A673 (cell line): Measurements from ENCODE around the gene BCAR3. TPM values are rescaled to one million over a fixed set of nuclear protein-coding genes. Genes with fewer than 3 reads are reported as not detected.
A peak's percentile ranks its signal among the peaks of the same experiment; 100 is the strongest.

Experiments used
- Bru-seq: library from RNA; stranded (reverse); fragments of 400-500 nt; gene quantifications from one replicate; lab custom pipeline; 2021; lab: Mats Ljungman, UMichigan
- BruChase-seq, 2 experiments: library from RNA; stranded (reverse); fragments of 400-500 nt; gene quantifications; one replicate each; lab custom pipeline; 2021; lab: Mats Ljungman, UMichigan
- BruUV-seq: library from RNA; stranded (reverse); fragments of 400-500 nt; replicated peaks from 2 replicates; lab custom pipeline; 2021; lab: Mats Ljungman, UMichigan
- CTCF ChIA-PET: fragments of 300-600 bp; sonication (Branson Sonifier 250); formaldehyde crosslinking; loops from one replicate; lab custom pipeline; 2022; ENCODE audit warnings: antibody characterized with exemption; lab: Charles Lee
- POLR2A ChIA-PET: fragments of 300-600 bp; sonication (Branson Sonifier 250); formaldehyde crosslinking; loops from one replicate; lab custom pipeline; 2022; ENCODE audit warnings: antibody characterized with exemption; ENCODE audit not compliant: low non-redundant PET; lab: Charles Lee
- DNase-seq: peaks from one replicate; pipeline ENCODE4 v3.0.0-alpha.2; 2015; ENCODE audit warnings: low spot score
- H3K27ac ChIP-seq: fragments of 200-600 bp; sonication (generic); 2 replicates; pipeline ENCODE4 v1.5.1; 2016; ENCODE audit warnings: mixed run types, low read depth, mild to moderate bottlenecking, mixed read lengths, antibody characterized with exemption, low read length; ENCODE audit not compliant: poor library complexity, severe bottlenecking
- H3K27me3 ChIP-seq: fragments of 200-600 bp; sonication (generic); replicated peaks from 2 replicates; pipeline ENCODE4 v1.6.1; 2017; ENCODE audit warnings: mixed run types, low read depth, mild to moderate bottlenecking, mixed read lengths, antibody characterized with exemption, low read length; ENCODE audit not compliant: insufficient read depth, poor library complexity
- H3K36me3 ChIP-seq: fragments of 200-600 bp; sonication (generic); 2 replicates; pipeline ENCODE4 v1.6.1; 2016; ENCODE audit warnings: mixed run types, mild to moderate bottlenecking, mixed read lengths, antibody characterized with exemption, low read length; ENCODE audit not compliant: insufficient read depth, poor library complexity, severe bottlenecking
- H3K4me1 ChIP-seq: fragments of 200-600 bp; sonication (generic); 2 replicates; pipeline ENCODE4 v1.6.1; 2017; ENCODE audit warnings: mixed run types, mild to moderate bottlenecking, mixed read lengths, antibody characterized with exemption, low read length; ENCODE audit not compliant: insufficient read depth, poor library complexity, severe bottlenecking
- H3K4me3 ChIP-seq: fragments of 200-600 bp; sonication (generic); 2 replicates; pipeline ENCODE4 v1.5.1; 2016; ENCODE audit warnings: low read depth, mixed run types, mild to moderate bottlenecking, mixed read lengths, low read length; ENCODE audit not compliant: poor library complexity, severe bottlenecking
- H3K9me3 ChIP-seq: fragments of 200-600 bp; sonication (generic); 2 replicates; pipeline ENCODE4 v1.6.1; 2016; ENCODE audit warnings: mixed run types, low read depth, mild to moderate bottlenecking, mixed read lengths, antibody characterized with exemption, low read length; ENCODE audit not compliant: poor library complexity, severe bottlenecking
- EZH2 ChIP-seq: fragments of 200-600 bp; sonication (generic); IDR thresholded peaks from 2 replicates; pipeline ENCODE4 v1.6.1; 2017; ENCODE audit warnings: borderline replicate concordance, low read depth, mild to moderate bottlenecking, mixed read lengths, antibody characterized with exemption, low read length; ENCODE audit not compliant: poor library complexity, severe bottlenecking
- intact Hi-C: fragments of 100-400 bp; cut with micrococcal nuclease; formaldehyde crosslinking; loops from one replicate; pipeline ENCODE4 v1.10.0; 2022; ENCODE audit not compliant: unreplicated experiment
- long read RNA-seq: library from polyadenylated mRNA; stranded (forward); transcript quantifications from one replicate; pipeline ENCODE4 v2.0.0, GENCODE V29; 2022
- total RNA-seq: library from RNA; stranded (reverse); gene quantifications from 2 replicates; pipeline ENCODE4 v1.2.3, GENCODE V29; 2021
- TF ChIP-seq, protein P1 (sequence below): fragments of 300-800, 200-600 bp; sonication (generic); conservative IDR thresholded peaks from 2 replicates; pipeline ENCODE4 v1.5.1; 2017; ENCODE audit warnings: low read depth, mild to moderate bottlenecking, antibody characterized with exemption, low read length, moderate library complexity, mixed read lengths

The BCAR3 gene
- 0.90 and 2.4 TPM in 2 replicates for total RNA-seq
- percentile 38 among the genes with signal in this experiment for Bru-seq, nascent RNA
- BruChase-seq, experiment 1, labeled RNA remaining after a 2-hour chase, result percentile 39 among the genes with signal in this experiment
- percentile 42 among the genes with signal in this experiment for BruChase-seq, experiment 2, labeled RNA remaining after a 6-hour chase
- long read RNA-seq, partial matches to known transcripts, result 0 of 8 reads
- long read RNA-seq, other reads (novel, unspliced or antisense), result 6 of 8 reads

DNA sequence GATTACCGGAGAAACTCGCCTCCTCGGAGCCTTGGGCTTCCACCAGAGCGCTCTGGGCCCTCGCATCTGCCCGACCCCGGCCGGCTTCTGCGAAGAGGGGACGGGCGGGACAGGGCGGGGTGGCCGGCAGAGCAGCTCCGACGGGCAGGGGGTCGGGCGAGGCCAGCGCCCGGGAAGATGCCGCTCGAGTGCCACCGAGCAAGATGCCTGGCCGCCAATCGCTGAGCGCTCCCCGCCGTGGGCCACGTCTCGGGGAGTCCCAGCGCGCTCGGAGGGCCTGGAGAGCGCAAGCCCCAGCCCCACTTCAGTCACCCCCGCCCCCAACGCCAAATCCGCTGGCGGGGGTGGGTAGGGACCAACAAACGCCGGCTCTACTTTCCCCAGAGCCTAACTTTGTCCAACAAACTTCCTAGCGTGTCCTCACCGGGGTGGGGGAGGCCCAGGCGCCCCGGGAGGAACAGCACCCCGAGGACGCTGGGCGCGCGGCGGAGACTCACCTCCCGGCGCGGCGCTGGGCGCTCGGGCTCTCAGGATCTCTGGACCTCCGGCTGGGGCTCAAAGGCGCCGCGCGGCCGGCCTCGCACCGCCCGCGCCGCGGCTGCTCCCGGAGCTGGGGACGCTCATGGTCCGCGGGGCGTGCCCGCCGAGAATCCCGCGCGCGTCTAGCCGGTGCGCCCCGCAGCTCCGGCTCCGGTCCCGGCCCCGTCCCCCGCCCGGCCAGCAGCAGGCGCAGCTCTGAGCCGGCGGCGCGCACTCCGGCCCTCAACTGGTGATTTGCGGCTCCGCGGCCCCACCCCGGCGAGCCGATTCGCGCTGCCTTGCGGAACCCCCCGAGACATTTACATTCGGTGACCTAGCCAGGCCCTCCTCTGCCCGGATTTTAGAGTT, at the start of gene BCAR3:
BCAR3 (minus strand) TSS at position 737 of the 888 bp plus-strand sequence. CDS start 6,907 bp downstream, outside the sequence.
- TF ChIP-seq, protein P1, sequence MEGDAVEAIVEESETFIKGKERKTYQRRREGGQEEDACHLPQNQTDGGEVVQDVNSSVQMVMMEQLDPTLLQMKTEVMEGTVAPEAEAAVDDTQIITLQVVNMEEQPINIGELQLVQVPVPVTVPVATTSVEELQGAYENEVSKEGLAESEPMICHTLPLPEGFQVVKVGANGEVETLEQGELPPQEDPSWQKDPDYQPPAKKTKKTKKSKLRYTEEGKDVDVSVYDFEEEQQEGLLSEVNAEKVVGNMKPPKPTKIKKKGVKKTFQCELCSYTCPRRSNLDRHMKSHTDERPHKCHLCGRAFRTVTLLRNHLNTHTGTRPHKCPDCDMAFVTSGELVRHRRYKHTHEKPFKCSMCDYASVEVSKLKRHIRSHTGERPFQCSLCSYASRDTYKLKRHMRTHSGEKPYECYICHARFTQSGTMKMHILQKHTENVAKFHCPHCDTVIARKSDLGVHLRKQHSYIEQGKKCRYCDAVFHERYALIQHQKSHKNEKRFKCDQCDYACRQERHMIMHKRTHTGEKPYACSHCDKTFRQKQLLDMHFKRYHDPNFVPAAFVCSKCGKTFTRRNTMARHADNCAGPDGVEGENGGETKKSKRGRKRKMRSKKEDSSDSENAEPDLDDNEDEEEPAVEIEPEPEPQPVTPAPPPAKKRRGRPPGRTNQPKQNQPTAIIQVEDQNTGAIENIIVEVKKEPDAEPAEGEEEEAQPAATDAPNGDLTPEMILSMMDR, result no peak; the same call in 1 of the 2 replicates
- TF ChIP-seq EZH2, result no peak
- Histone ChIP-seq H3K4me3 (peak within 1 kb of the TSS; percentile 57), H3K36me3 (no peaks in the 10 kb centered on the region), H3K9me3 (no peaks in the 10 kb centered on the region), H3K27me3 (peaks cover 25% of the 10 kb centered on the region), H3K27ac (no peak within 1 kb of the TSS), H3K4me1 (no peaks in the 10 kb centered on the region)
- BruUV-seq, result no TSS peak
- ChIA-PET POLR2A (no interaction called here), CTCF (no interaction called here)
- DNase-seq, result peak; percentile 41
- intact Hi-C loops, result no loop called here

DNA sequence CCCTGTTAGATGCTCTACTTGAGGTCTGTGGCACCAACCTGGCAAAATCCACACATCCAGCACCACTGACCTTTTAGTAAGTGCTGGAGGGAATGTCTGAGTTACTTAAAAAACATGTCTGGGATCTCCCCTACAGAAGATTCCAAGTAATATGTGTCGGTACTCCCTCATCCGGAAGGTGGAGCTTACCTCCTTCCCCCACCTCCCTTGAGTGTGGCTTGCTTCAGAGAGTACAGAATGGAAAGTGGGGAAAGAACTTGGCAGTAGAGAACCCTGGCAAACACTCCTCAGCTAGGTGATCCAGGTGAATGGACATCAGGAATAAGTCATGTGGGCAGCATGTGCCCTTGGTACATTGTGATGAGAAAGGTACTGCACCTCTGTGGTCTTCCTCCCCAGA, 49.0 kb upstream of the BCAR3 start:
- TF ChIP-seq, protein P1, result no peak
- TF ChIP-seq EZH2, result no peak
- Histone ChIP-seq H3K27ac (no peak overlapping the region), H3K4me1 (no peaks in the 10 kb centered on the region), H3K9me3 (no peaks in the 10 kb centered on the region), H3K27me3 (no peaks in the 10 kb centered on the region), H3K4me3 (no peak overlapping the region), H3K36me3 (no peaks in the 10 kb centered on the region)
- DNase-seq, result no peak
- BruUV-seq, result no TSS peak
- intact Hi-C loops, result no loop called here
- ChIA-PET CTCF (no interaction called here), POLR2A (no interaction called here)

DNA sequence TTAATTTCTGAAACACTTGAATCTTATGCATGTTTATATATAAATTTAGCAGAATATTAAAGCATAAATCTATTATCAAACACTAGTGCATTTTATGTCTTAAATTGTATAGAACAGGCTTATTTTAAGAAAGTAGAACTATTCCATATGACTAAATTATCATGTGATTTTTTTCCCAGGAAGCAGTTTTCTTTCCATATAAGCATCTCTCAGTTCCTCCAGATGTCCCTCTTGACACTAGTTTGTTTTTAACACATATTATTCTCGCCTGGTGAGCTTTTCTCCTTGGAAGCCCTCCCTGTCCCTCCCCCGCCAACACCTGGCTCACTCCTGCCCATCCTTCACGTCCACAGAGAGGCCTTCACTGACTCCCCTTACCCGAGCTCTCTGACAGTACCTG, 48.3 kb upstream of the BCAR3 start:
- intact Hi-C loops, result no loop called here

More for the DNA sequence above, 48.3 kb upstream of the BCAR3 start:
- ChIA-PET POLR2A (no interaction called here), CTCF (no interaction called here)
- Histone ChIP-seq H3K36me3 (no peaks in the 10 kb centered on the region), H3K9me3 (no peaks in the 10 kb centered on the region), H3K27ac (no peak overlapping the region), H3K4me1 (no peaks in the 10 kb centered on the region), H3K4me3 (no peak overlapping the region), H3K27me3 (no peaks in the 10 kb centered on the region)
- no TSS peak for BruUV-seq
- TF ChIP-seq EZH2, result no peak
- TF ChIP-seq, protein P1, result no peak
- no peak for DNase-seq
